Erythroblast (primary cell): Measurements from ENCODE around the gene ZNF778.

ENCODE experiments used
- GATA1 ChIP-seq: IDR thresholded peaks from 2 replicates; pipeline ENCODE4 v1.6.1; 2011; ENCODE audit warnings: low read depth, mild to moderate bottlenecking, control low read depth, low read length, moderate library complexity
- POLR2A ChIP-seq: IDR thresholded peaks from 2 replicates; pipeline ENCODE4 v1.6.1; 2011; ENCODE audit warnings: mild to moderate bottlenecking, low read length

GRCh38 chr16:89233678-89234490, 16.4 kb downstream of the ZNF778 start:
- no peak for TF ChIP-seq POLR2A
- no peak for TF ChIP-seq GATA1
